HPDE6-E6E7 (cell line): ENCODE results near the gene ARL4A.
"Not testable (repeated sequence)": the region's sequence is repeated elsewhere in the genome, so short reads cannot be mapped to it uniquely, and the experiment has no call there.

Experiments
- DNase-seq: peaks from one replicate; pipeline ENCODE4 v3.0.0; 2011; ENCODE audit warnings: missing footprints; ENCODE audit errors: extremely low spot score

The ARL4A gene

GRCh38 chr7:12686891-12687717 is at the start of gene ARL4A:
Gene ARL4A, plus strand, starts transcription at chr7:12687633. Its CDS starts 622 bp downstream, at chr7:12688255.
- peak; percentile 98 for DNase-seq

- no peak for DNase-seq
Observed at GRCh38 chr7:12637819-12638592, 49.4 kb upstream of the ARL4A start.

GRCh38 chr7:12638851-12639456 is 48.5 kb upstream of the ARL4A start:
- DNase-seq: no peak

GRCh38 chr7:12640299-12641096 is 46.9 kb upstream of the ARL4A start:
- no peak for DNase-seq

GRCh38 chr7:12641196-12641595 is 46.2 kb upstream of the ARL4A start:
- DNase-seq: no peak

- no peak for DNase-seq
Observed at GRCh38 chr7:12642508-12642907, 44.9 kb upstream of the ARL4A start.

- no peak for DNase-seq
Observed at GRCh38 chr7:12643001-12643643, 44.3 kb upstream of the ARL4A start.

- no peak for DNase-seq
Observed at GRCh38 chr7:12643644-12644043, 43.8 kb upstream of the ARL4A start.

- not testable (repeated sequence) for DNase-seq
Observed at GRCh38 chr7:12645212-12645611, 42.2 kb upstream of the ARL4A start.

- no peak for DNase-seq
Observed at GRCh38 chr7:12646139-12646538, 41.3 kb upstream of the ARL4A start.

GRCh38 chr7:12647364-12648219 is 39.8 kb upstream of the ARL4A start:
- DNase-seq: peak; percentile 28

GRCh38 chr7:12648704-12649261 is 38.6 kb upstream of the ARL4A start:
- DNase-seq: no peak

- DNase-seq: no peak
Observed at GRCh38 chr7:12649348-12649747, 38.1 kb upstream of the ARL4A start.

- DNase-seq: no peak
Observed at GRCh38 chr7:12650080-12650479, 37.4 kb upstream of the ARL4A start.

GRCh38 chr7:12653110-12653509 is 34.3 kb upstream of the ARL4A start:
- DNase-seq: no peak

GRCh38 chr7:12653518-12653917 is 33.9 kb upstream of the ARL4A start:
- no peak for DNase-seq

GRCh38 chr7:12655161-12655560 is 32.3 kb upstream of the ARL4A start:
- no peak for DNase-seq

- not testable (repeated sequence) for DNase-seq
Observed at GRCh38 chr7:12660423-12660822, 27.0 kb upstream of the ARL4A start.

- not testable (repeated sequence) for DNase-seq
Observed at GRCh38 chr7:12660986-12661385, 26.4 kb upstream of the ARL4A start.

GRCh38 chr7:12661581-12661980 is 25.9 kb upstream of the ARL4A start:
- DNase-seq: no peak
